Measurements from ENCODE around the gene FOXA1. TPM values are rescaled to one million over a fixed set of nuclear protein-coding genes. Genes with fewer than 3 reads are reported as not detected.
"Not testable (repeated sequence)": the region's sequence is repeated elsewhere in the genome, so short reads cannot be mapped to it uniquely, and the experiment has no call there.

FOXA1 gene
- total and polyA plus RNA-seq, 4 donors = 14.3 to 67.2 (median 23.6) TPM

- DNase-seq (no peak), ATAC-seq (ENCODE audit: insufficient read depth, low FRiP score) (no peak)
- no peak for TF ChIP-seq CTCF (IDR thresholded peaks at IDR 0.05; ENCODE audit: control extremely low read depth, extremely low read depth)
- Histone ChIP-seq H3K27ac (ENCODE audit: low read depth in 1 of 2, low read length in 1 of 2) (no peak overlapping the region), H3K36me3 (ENCODE audit: control insufficient read depth in 4 of 4, insufficient read depth in 4 of 4, low read length in 4 of 4) (no peaks in the 10 kb centered on the region), H3K9ac (ENCODE audit: insufficient read depth in 1 of 2, low read length in 2 of 2) (no peak overlapping the region), H3K4me3 (no peak overlapping the region), H3K27me3 (ENCODE audit: control insufficient read depth in 3 of 3, insufficient read depth in 3 of 3, low read length in 2 of 3) (no peaks in the 10 kb centered on the region), H3K9me3 (ENCODE audit: control insufficient read depth in 4 of 4, insufficient read depth in 3 of 4, low read length in 3 of 4) (no peaks in the 10 kb centered on the region), H3K4me1 (ENCODE audit: control insufficient read depth in 5 of 5, insufficient read depth in 5 of 5, low read length in 5 of 5) (no peaks in the 10 kb centered on the region)
- 90 to 92% methylated on average over 4 of the region's 4 CpGs for WGBS, 2 donors
These were observed 36.3 kb downstream of the FOXA1 start for GRCh38 chr14:37558740-37559139.

GRCh38 chr14:37555596-37555995 lies 39.5 kb downstream of the FOXA1 start:
- not testable (repeated sequence) for H3K4me1 ChIP-seq (ENCODE audit: control insufficient read depth in 5 of 5, insufficient read depth in 5 of 5, low read length in 5 of 5); ATAC-seq (ENCODE audit: insufficient read depth, low FRiP score); H3K27me3 ChIP-seq (ENCODE audit: control insufficient read depth in 3 of 3, insufficient read depth in 3 of 3, low read length in 2 of 3); H3K4me3 ChIP-seq; H3K27ac ChIP-seq (ENCODE audit: low read depth in 1 of 2, low read length in 1 of 2); H3K36me3 ChIP-seq (ENCODE audit: control insufficient read depth in 4 of 4, insufficient read depth in 4 of 4, low read length in 4 of 4); H3K9ac ChIP-seq (ENCODE audit: insufficient read depth in 1 of 2, low read length in 2 of 2); H3K9me3 ChIP-seq (ENCODE audit: control insufficient read depth in 4 of 4, insufficient read depth in 3 of 4, low read length in 3 of 4); DNase-seq
- 91 to 94% methylated on average over 7 to 33 of the region's 33 CpGs for WGBS, 2 donors

GRCh38 chr14:37553935-37554550 lies 41.0 kb downstream of the FOXA1 start:
- Histone ChIP-seq H3K27ac (ENCODE audit: low read depth in 1 of 2, low read length in 1 of 2) (no peak overlapping the region), H3K36me3 (ENCODE audit: control insufficient read depth in 4 of 4, insufficient read depth in 4 of 4, low read length in 4 of 4) (no peaks in the 10 kb centered on the region), H3K4me1 (ENCODE audit: control insufficient read depth in 5 of 5, insufficient read depth in 5 of 5, low read length in 5 of 5) (no peaks in the 10 kb centered on the region), H3K4me3 (no peak overlapping the region), H3K9me3 (ENCODE audit: control insufficient read depth in 4 of 4, insufficient read depth in 3 of 4, low read length in 3 of 4) (no peaks in the 10 kb centered on the region), H3K9ac (ENCODE audit: insufficient read depth in 1 of 2, low read length in 2 of 2) (no peak overlapping the region), H3K27me3 (ENCODE audit: control insufficient read depth in 3 of 3, insufficient read depth in 3 of 3, low read length in 2 of 3) (no peaks in the 10 kb centered on the region)
- TF ChIP-seq CTCF (IDR thresholded peaks at IDR 0.05; ENCODE audit: control extremely low read depth, extremely low read depth) = no peak
- no peak for DNase-seq
- no peak for ATAC-seq (ENCODE audit: insufficient read depth, low FRiP score)
- WGBS, 2 donors = 94 to 96% methylated on average over 1 of the region's 1 CpG

- Histone ChIP-seq H3K9ac (ENCODE audit: insufficient read depth in 1 of 2, low read length in 2 of 2) (no peak overlapping the region), H3K4me1 (ENCODE audit: control insufficient read depth in 5 of 5, insufficient read depth in 5 of 5, low read length in 5 of 5) (no peaks in the 10 kb centered on the region), H3K36me3 (ENCODE audit: control insufficient read depth in 4 of 4, insufficient read depth in 4 of 4, low read length in 4 of 4) (no peaks in the 10 kb centered on the region), H3K4me3 (no peak overlapping the region), H3K9me3 (ENCODE audit: control insufficient read depth in 4 of 4, insufficient read depth in 3 of 4, low read length in 3 of 4) (no peaks in the 10 kb centered on the region), H3K27me3 (ENCODE audit: control insufficient read depth in 3 of 3, insufficient read depth in 3 of 3, low read length in 2 of 3) (no peaks in the 10 kb centered on the region), H3K27ac (ENCODE audit: low read depth in 1 of 2, low read length in 1 of 2) (no peak overlapping the region)
- no peak for TF ChIP-seq CTCF (IDR thresholded peaks at IDR 0.05; ENCODE audit: control extremely low read depth, extremely low read depth)
- ATAC-seq (ENCODE audit: insufficient read depth, low FRiP score) (no peak), DNase-seq (no peak)
- WGBS, 2 donors = 88 to 93% methylated on average over 1 of the region's 1 CpG
These were observed 43.9 kb downstream of the FOXA1 start for GRCh38 chr14:37551119-37551518.

Measured in lung (tissue), 12 donors.